Measurements from ENCODE around the gene AHI1.
A peak's percentile ranks its signal among the peaks of the same experiment; 100 is the strongest.
"Not testable (repeated sequence)": the region's sequence is repeated elsewhere in the genome, so short reads cannot be mapped to it uniquely, and the experiment has no call there.

The AHI1 gene

DNA sequence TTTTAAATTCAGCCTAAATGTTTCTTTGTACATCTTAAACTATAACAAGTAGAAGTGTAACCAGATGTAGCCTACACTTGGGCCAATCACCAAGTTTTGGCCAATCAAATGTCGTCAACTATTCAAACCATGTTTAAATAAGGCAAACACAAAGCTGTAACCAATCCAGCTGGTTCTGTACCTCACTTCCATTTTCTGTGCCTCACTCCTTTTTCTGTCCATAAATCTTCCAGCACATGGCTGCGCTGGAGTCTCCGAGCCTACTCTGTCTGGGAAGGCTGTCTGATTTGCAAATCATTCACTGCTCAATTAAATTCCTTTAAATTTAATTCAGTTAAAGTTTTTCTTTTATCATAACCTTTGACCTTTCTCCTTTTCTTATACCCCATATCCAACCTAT lies 7.7 kb upstream of the AHI1 start:
- no peak for DNase-seq

DNA sequence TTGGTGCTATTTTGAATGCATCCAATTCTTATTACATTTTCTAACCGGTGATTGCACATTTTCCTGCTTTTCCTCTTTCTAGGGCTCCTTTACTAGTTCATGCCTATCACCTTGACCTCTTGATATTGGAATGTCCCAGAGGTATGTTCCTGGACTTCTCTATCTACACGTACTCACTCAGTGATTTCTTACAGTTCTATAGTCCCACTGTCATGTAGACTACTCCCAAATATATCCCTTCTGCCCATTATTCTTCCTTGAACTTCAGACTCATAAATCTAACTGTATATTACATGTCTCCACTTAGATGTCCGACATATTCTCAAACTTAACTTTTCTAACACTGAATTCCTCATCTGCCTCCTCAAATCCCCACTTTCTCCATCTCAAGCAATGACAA lies 7.2 kb upstream of the AHI1 start:
- no peak for DNase-seq

- DNase-seq: no peak
Measured at GRCh38 chr6:135503703-135504475, 6.3 kb upstream of the AHI1 start.

GRCh38 chr6:135499441-135500340 lies 2.2 kb upstream of the AHI1 start:
- DNase-seq: peak in 1 of 3 donors; percentile 23

GRCh38 chr6:135498185-135498841 lies 773 bp upstream of the AHI1 start:
- peak; percentile 80 to 88 (median 86) for DNase-seq

GRCh38 chr6:135496800-135497411 lies 634 bp downstream of the AHI1 start:
- peak in 1 of 3 donors; percentile 20 for DNase-seq

GRCh38 chr6:135493218-135493961 lies 4.2 kb downstream of the AHI1 start:
- DNase-seq: no peak

DNA sequence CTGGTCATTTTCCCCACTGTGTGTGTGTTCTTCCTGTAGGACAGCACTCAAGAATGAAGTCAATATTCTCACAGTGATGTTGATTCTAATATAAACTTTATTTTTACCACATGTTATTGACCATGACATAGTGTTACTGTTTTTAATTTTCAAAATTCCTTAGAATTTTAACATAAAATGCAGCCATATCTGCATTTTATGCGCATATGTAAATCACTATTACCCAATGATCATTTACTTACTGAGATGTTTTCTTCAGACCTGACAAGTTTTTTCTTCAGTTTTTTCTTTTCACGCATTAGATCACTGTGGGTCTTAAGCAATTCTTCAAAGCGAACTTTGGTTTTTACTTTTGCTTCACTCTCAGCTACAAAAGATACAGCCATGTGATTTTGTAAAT lies 7.2 kb downstream of the AHI1 start:
- no peak for DNase-seq

- DNase-seq: no peak
Measured at GRCh38 chr6:135488023-135488422, 9.5 kb downstream of the AHI1 start.

GRCh38 chr6:135483903-135484302 lies 13.6 kb downstream of the AHI1 start:
- not testable (repeated sequence) for DNase-seq

DNA sequence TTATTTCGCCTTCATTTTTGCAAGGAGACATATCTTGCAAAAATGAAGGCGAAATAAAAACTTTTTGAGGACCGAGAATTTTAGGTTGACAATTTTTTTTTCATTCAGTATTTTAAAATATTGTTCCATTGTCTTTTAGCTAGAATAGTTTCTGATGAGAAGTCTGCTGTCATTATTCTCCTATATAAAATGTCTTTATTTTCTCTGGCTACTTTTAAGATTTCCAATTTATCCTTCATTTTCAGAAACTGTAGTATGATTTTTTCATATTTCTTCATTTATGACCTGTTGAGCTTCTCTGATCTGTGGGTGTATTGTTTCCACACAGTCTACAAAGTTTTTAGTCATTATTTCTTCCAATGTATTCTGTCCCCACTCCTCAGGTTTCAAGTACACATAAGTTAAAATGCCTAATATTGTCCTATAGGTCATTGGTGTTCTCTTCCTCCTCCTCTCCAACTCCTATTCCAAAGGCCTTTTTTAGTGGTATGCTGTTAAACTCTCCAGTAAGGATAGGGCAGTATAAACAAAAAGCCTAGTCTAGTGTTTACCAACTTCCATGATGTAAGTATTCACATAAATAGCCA lies 15.7 kb downstream of the AHI1 start:
- peak in 2 of 3 donors; percentile 21 to 24 for DNase-seq

GRCh38 chr6:135479601-135480000 lies 17.9 kb downstream of the AHI1 start:
- DNase-seq: peak in 2 of 3 donors; percentile 14 to 27

- no peak for DNase-seq
Measured at GRCh38 chr6:135478626-135479025, 18.9 kb downstream of the AHI1 start.

- no peak for DNase-seq
Measured at GRCh38 chr6:135475292-135475886, 22.2 kb downstream of the AHI1 start.

DNA sequence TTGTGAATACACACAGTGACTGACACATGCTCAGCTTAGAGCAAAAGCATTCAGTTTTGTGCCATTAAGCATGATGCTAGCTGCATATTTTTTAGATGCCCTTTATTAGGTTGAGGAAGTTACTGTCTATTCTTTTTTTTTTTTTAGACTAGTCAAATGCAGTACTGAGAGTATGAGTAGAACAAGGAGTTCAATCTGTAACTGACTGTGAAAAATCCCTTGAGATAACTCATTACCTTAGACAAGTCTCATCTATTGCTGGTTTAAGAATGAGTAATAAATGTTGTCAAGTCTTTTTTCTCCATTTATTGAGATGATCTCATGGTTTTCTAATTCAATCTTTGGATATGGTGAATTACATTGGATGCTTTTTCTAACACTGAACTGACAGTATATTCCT lies 23.2 kb downstream of the AHI1 start:
- DNase-seq: no peak

DNA sequence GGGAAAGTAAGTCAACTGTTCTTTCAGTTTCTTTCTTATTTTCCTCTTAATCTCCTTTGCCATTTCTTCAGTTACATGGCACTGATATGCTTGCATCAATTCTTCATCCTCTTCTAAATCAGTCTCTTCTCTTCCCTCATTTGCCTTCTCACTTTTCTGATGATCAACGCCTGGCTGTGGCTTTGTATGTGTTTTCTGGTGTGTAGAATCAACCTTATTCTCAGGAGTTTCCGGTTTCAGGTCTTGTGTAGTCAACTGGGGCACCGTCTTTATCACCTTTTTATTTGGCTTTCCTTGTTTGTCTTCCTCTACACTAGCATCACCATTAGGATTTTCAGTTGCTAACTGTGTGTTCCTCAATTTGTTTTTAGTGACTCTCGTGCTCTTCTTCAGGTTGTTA lies 31.6 kb downstream of the AHI1 start:
- no peak for DNase-seq

GRCh38 chr6:135465307-135465706 lies 32.2 kb downstream of the AHI1 start:
- DNase-seq: no peak

- DNase-seq: no peak
Measured at GRCh38 chr6:135464634-135465033, 32.9 kb downstream of the AHI1 start.

DNA sequence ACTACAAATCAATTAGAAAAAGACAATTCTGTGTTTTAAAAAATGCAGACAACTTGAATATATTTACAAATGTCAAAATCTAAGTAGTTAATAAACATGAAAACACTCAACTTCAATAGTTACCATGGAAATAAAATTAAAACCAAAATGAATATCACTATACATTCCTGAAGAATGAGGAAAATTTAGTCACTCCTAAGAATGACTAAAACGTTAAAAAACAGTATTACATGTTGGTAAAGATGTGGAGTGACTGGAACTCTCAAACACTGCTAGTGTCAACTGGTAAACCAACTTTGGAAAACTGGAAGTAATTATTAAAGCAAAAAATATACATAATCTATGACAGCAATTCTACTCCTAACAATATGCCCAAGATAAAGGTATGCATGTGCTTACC lies 36.3 kb downstream of the AHI1 start:
- no peak for DNase-seq

GRCh38 chr6:135458051-135458450 lies 39.5 kb downstream of the AHI1 start:
- no peak for DNase-seq

- peak; percentile 50 to 74 (median 67) for DNase-seq
Measured at GRCh38 chr6:135451617-135452190, 45.8 kb downstream of the AHI1 start.
